ENCODE results near the gene SMIM43. TPM values are rescaled to one million over a fixed set of nuclear protein-coding genes. Genes with fewer than 3 reads are reported as not detected.

Gene SMIM43
- total RNA-seq, 2 donors from 2014 or later, result not detected

GRCh38 chr4:121800961-121801714 lies 36.2 kb upstream of the SMIM43 start, which contains the start of gene EXOSC9:
Gene EXOSC9 (plus strand): TSS chr4:121801323. CDS start chr4:121801425, 102 bp downstream.
- no peaks in the 10 kb centered on the region for H3K9me3 ChIP-seq
- peaks cover 21% of the 10 kb centered on the region for H3K36me3 ChIP-seq
- peak; percentile 92 for DNase-seq (ENCODE audit: low spot score)
- H3K4me1 ChIP-seq, result peaks cover 0 to 15% of the 10 kb centered on the region in 2 donors
- H3K27me3 ChIP-seq, result no peaks in the 10 kb centered on the region
- peak within 1 kb of the TSS; percentile 82 to 92 for H3K27ac ChIP-seq
- peak within 1 kb of the TSS; percentile 54 to 80 for H3K4me3 ChIP-seq
- no peak for TF ChIP-seq CTCF (IDR thresholded peaks at IDR 0.05)

- Histone ChIP-seq H3K27me3 (no peaks in the 10 kb centered on the region), H3K9me3 (no peaks in the 10 kb centered on the region), H3K4me3 (peak overlapping the region; percentile 54 to 80), H3K27ac (peak overlapping the region; percentile 82 to 92), H3K4me1 (peaks cover 0 to 15% of the 10 kb centered on the region in 2 donors), H3K36me3 (peaks cover 16% of the 10 kb centered on the region)
- no peak for DNase-seq (ENCODE audit: low spot score)
- no peak for TF ChIP-seq CTCF (IDR thresholded peaks at IDR 0.05)
Measured at GRCh38 chr4:121800638-121800960, 35.6 kb upstream of the SMIM43 start.

DNA sequence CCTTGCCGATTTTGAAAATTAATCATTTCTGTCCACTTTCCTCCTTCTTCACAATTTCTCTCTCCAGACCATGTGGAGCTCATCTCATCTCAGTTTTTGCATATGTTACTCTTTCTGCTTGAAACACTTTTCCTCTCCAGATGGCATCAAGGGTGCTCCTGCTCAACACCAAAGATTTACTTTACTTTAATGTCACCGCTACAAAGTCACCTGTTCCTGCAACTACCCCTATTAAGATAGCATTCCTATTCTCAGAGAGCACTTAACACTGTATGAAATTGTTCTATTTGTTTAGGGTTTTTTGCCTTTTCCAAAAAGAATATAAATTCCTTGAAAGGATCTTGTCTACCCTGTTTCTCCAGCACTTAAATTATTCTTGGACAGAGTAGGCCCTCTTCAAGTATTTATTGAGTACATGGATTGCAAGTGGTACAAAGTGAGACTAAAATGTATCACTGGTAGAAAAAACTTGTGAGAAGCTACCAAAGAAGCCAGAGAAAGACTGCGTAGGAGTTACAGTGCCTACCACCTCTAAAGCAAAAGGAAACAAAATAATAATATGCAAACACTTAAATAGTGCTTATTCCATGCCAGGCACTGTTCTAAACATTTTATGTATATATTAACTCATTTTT lies 35.0 kb upstream of the SMIM43 start:
- H3K4me1 ChIP-seq, result peaks cover 0 to 15% of the 10 kb centered on the region in 2 donors
- no peaks in the 10 kb centered on the region for H3K9me3 ChIP-seq
- no peak for DNase-seq (ENCODE audit: low spot score)
- peak overlapping the region in 1 of 2 donors; percentile 92 for H3K27ac ChIP-seq
- peaks cover 9% of the 10 kb centered on the region for H3K36me3 ChIP-seq
- no peaks in the 10 kb centered on the region for H3K27me3 ChIP-seq
- no peak overlapping the region for H3K4me3 ChIP-seq
- no peak for TF ChIP-seq CTCF (IDR thresholded peaks at IDR 0.05)

- Histone ChIP-seq H3K27ac (no peak overlapping the region), H3K27me3 (no peaks in the 10 kb centered on the region), H3K9me3 (no peaks in the 10 kb centered on the region), H3K36me3 (peaks cover 3% of the 10 kb centered on the region), H3K4me1 (peaks cover 0 to 15% of the 10 kb centered on the region in 2 donors), H3K4me3 (no peak overlapping the region)
- DNase-seq (ENCODE audit: low spot score), result no peak
- TF ChIP-seq CTCF (IDR thresholded peaks at IDR 0.05), result no peak
Measured at GRCh38 chr4:121799208-121799823, 34.4 kb upstream of the SMIM43 start.

- no peaks in the 10 kb centered on the region for H3K36me3 ChIP-seq
- TF ChIP-seq CTCF (IDR thresholded peaks at IDR 0.05), result no peak
- no peak overlapping the region for H3K27ac ChIP-seq
- no peaks in the 10 kb centered on the region for H3K27me3 ChIP-seq
- H3K9me3 ChIP-seq, result no peaks in the 10 kb centered on the region
- DNase-seq (ENCODE audit: low spot score), result no peak
- no peak overlapping the region for H3K4me3 ChIP-seq
- peaks cover 0 to 6% of the 10 kb centered on the region in 2 donors for H3K4me1 ChIP-seq
Measured at GRCh38 chr4:121796283-121796682, 31.3 kb upstream of the SMIM43 start.
